GM20431 (cell line): ENCODE results near the gene ASTN2.
"Not testable (repeated sequence)": the region's sequence is repeated elsewhere in the genome, so short reads cannot be mapped to it uniquely, and the experiment has no call there.

Experiments
- in situ Hi-C: fragments of 300-500 bp; cut with MseI, MboI; formaldehyde crosslinking; loops from one replicate; pipeline ENCODE4 v1.15.0; 2020; ENCODE audit warnings: low sequenced_read_pairs; ENCODE audit not compliant: unreplicated experiment

ASTN2 gene

GRCh38 chr9:116468793-116469527 lies 945.9 kb downstream of the ASTN2 start:
- in situ Hi-C loops: no loop called here

- in situ Hi-C loops: no loop called here
Observed at GRCh38 chr9:116468369-116468768, 946.5 kb downstream of the ASTN2 start.

- in situ Hi-C loops: no loop called here
Observed at GRCh38 chr9:116467740-116468351, 947.0 kb downstream of the ASTN2 start.

- in situ Hi-C loops: no loop called here
Observed at GRCh38 chr9:116466271-116467235, 948.3 kb downstream of the ASTN2 start.

GRCh38 chr9:116465576-116466270 lies 949.1 kb downstream of the ASTN2 start:
- in situ Hi-C loops: no loop called here

- in situ Hi-C loops: no loop called here
Observed at GRCh38 chr9:116464987-116465571, 949.8 kb downstream of the ASTN2 start.

GRCh38 chr9:116464423-116464822 lies 950.4 kb downstream of the ASTN2 start:
- in situ Hi-C loops: no loop called here

GRCh38 chr9:116461632-116462031 lies 953.2 kb downstream of the ASTN2 start:
- in situ Hi-C loops: no loop called here

GRCh38 chr9:116460026-116460425 lies 954.8 kb downstream of the ASTN2 start:
- in situ Hi-C loops: no loop called here

GRCh38 chr9:116459576-116459975 lies 955.3 kb downstream of the ASTN2 start:
- in situ Hi-C loops: no loop called here

- in situ Hi-C loops: no loop called here
Observed at GRCh38 chr9:116456490-116457088, 958.3 kb downstream of the ASTN2 start.

- in situ Hi-C loops: not testable (repeated sequence)
Observed at GRCh38 chr9:116454539-116454938, 960.3 kb downstream of the ASTN2 start.

- in situ Hi-C loops: no loop called here
Observed at GRCh38 chr9:116453785-116454184, 961.1 kb downstream of the ASTN2 start.

GRCh38 chr9:116452634-116453033 lies 962.2 kb downstream of the ASTN2 start:
- in situ Hi-C loops: no loop called here

- in situ Hi-C loops: no loop called here
Observed at GRCh38 chr9:116452227-116452626, 962.6 kb downstream of the ASTN2 start.

- in situ Hi-C loops: no loop called here
Observed at GRCh38 chr9:116451500-116452115, 963.2 kb downstream of the ASTN2 start.

- in situ Hi-C loops: no loop called here
Observed at GRCh38 chr9:116450378-116451139, 964.3 kb downstream of the ASTN2 start.

GRCh38 chr9:116449949-116450348 lies 964.9 kb downstream of the ASTN2 start:
- in situ Hi-C loops: no loop called here
